OCI-LY7 (cell line): ENCODE data around the gene KIR2DL3.
"Not testable (repeated sequence)": the region's sequence is repeated elsewhere in the genome, so short reads cannot be mapped to it uniquely, and the experiment has no call there.

ENCODE experiments used
- EZH2phosphoT487 ChIP-seq: fragments of 200-600 bp; sonication (generic); IDR thresholded peaks from 2 replicates; pipeline ENCODE4 v1.6.1; 2018; ENCODE audit warnings: low read depth, borderline replicate concordance, mild to moderate bottlenecking, mixed run types, antibody characterized with exemption, low read length, moderate library complexity, mixed read lengths
- TF ChIP-seq, protein P1 (sequence below): fragments of 200-600 bp; sonication (generic); conservative IDR thresholded peaks from 2 replicates; pipeline ENCODE4 v1.5.1; 2014; ENCODE audit warnings: mild to moderate bottlenecking, antibody characterized with exemption, low read length, moderate library complexity, mixed read lengths

DNA sequence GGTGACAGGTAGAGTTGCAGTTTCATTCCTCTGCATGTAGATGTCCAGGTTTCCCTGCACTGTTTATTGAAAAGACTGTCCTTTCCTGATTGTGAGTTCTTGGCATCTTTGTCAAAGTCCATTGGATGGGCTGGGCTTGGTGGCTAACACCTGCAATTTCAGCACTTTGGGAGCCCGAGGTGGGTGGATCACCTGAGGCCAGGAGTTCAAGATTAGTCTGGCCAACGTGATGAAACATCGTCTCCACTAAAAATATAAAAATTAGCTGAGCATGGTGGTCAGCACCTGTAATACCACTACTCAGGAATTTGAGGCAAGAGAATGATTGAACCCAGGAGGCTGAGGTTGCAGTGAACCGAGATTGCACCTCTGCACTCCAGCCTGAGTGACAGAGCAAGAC is 39.5 kb downstream of the KIR2DL3 start:
- TF ChIP-seq, protein P1, sequence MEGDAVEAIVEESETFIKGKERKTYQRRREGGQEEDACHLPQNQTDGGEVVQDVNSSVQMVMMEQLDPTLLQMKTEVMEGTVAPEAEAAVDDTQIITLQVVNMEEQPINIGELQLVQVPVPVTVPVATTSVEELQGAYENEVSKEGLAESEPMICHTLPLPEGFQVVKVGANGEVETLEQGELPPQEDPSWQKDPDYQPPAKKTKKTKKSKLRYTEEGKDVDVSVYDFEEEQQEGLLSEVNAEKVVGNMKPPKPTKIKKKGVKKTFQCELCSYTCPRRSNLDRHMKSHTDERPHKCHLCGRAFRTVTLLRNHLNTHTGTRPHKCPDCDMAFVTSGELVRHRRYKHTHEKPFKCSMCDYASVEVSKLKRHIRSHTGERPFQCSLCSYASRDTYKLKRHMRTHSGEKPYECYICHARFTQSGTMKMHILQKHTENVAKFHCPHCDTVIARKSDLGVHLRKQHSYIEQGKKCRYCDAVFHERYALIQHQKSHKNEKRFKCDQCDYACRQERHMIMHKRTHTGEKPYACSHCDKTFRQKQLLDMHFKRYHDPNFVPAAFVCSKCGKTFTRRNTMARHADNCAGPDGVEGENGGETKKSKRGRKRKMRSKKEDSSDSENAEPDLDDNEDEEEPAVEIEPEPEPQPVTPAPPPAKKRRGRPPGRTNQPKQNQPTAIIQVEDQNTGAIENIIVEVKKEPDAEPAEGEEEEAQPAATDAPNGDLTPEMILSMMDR, result not testable (repeated sequence)
- not testable (repeated sequence) for TF ChIP-seq EZH2phosphoT487
